Eye (tissue), 1 donor: ENCODE data around the gene RBM17.
"Not testable (repeated sequence)": the region's sequence is repeated elsewhere in the genome, so short reads cannot be mapped to it uniquely, and the experiment has no call there.

Experiments
- DNase-seq: peaks from one replicate; pipeline ENCODE4 v3.0.0-alpha.2; 2015

The RBM17 gene

DNA sequence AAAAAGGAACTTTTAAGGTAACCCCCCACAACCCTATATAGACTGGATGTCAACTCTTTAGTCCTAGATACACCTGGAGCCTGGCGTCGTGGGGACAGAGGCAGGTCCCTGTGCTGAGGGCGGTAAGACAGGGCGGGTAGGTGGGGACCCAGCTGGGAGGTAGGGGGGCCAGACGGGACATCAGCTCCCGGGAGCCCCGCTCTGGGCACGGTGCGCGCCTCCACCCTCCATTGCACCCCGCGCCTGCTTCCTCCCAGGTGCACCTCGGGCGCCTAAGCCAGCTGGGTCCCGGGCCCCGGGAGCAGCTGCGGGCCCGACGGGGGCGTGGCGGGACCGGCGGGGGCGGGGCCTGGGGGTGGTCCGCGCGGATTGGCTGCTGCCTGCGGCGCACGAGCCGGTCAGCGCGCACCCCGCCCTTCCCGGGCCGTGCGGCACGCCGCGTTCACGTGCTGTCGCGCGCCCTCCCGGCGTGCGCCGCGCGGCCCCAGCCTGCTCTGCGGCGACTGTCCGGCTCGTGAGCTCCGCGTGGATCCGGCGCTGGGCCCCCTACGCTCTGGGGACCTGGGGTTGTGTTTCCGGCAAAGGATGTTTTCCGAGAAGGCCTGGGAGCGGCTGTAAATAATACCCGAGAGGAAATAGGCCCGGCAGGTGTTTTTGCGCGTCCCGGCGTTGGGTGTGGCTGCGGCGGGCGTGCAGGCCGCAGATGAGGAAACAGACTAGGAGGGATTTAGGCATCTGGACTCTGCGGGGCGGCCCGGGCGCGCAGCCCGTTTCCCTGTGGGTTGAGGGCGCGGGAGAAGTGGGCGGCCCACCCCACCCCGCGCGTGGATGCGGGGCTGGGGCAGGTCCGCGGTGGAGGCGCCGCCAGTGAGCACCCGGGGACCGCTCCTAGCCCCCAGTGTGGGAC is 74.8 kb downstream of the RBM17 start:
- DNase-seq: peak; percentile 95

GRCh38 chr10:6164271-6165095 is 75.6 kb downstream of the RBM17 start:
- no peak for DNase-seq

DNA sequence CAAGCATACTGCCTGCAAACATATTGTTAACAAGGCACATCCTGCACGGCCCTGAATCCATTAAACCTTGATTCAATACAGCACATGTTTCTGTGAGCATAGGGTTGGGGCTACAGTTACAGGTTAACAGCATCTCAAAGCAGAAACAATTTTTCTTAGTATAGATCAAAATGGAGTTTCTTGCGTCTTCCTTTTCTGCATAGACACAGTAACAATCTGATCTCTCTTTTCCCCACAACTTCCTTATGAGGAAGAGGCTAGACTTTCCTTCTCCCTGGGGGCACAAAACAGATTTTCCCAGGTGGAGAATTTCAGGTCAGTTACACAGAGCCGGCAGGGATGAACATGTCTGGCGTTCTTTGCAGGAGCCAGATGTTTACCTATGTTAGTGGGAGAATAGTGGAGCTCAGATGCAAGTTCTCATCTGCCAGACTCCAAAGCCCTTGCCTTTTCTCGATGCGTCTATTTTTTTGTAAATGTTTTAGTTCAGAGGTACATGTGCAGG is 76.4 kb downstream of the RBM17 start:
- DNase-seq: no peak

DNA sequence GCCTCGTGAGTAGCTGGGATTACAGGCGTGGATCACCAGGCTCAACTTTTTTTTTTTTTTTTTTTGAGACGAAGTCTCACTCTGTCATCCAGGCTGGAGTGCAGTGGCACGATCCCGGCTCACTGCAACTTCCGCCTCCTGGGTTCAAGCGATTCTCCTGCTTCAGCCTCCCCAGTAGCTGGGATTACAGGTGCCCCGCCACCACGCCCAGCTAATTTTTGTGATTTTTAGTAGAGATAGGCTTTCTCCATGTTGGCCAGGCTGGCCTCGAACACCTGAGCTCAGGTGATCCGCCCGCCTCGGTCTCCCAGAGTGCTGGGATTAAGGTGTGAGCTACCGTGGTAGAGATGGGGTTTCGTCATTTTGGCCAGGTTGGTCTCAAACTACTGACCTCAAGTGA is 77.1 kb downstream of the RBM17 start:
- DNase-seq: not testable (repeated sequence)
